Activated naive CD8-positive, alpha-beta T cell treated with anti-CD3 and anti-CD28 coated beads for 36 hours (primary cell): ENCODE results near the gene METTL22. TPM values are rescaled to one million over a fixed set of nuclear protein-coding genes. Genes with fewer than 3 reads are reported as not detected.
A peak's percentile ranks its signal among the peaks of the same experiment; 100 is the strongest.

ENCODE experiments used
- DNase-seq: peaks from one replicate; pipeline ENCODE4 v3.0.0; 2021
- H3K27ac Mint-ChIP-seq: one replicate; pipeline ENCODE4 v1.8.0; 2022; ENCODE audit warnings: mild to moderate bottlenecking, moderate library complexity, mixed read lengths
- H3K27me3 Mint-ChIP-seq: one replicate; pipeline ENCODE4 v1.8.0; 2022; ENCODE audit warnings: mild to moderate bottlenecking, mixed read lengths
- H3K36me3 Mint-ChIP-seq: one replicate; pipeline ENCODE4 v1.8.0; 2021; ENCODE audit warnings: mild to moderate bottlenecking, mixed read lengths
- H3K4me1 Mint-ChIP-seq: one replicate; pipeline ENCODE4 v1.8.0; 2021; ENCODE audit warnings: mixed read lengths
- H3K4me3 Mint-ChIP-seq: one replicate; pipeline ENCODE4 v1.8.0; 2022; ENCODE audit warnings: mild to moderate bottlenecking, moderate library complexity, mixed read lengths
- H3K9me3 Mint-ChIP-seq: one replicate; pipeline ENCODE4 v1.8.0; 2022; ENCODE audit warnings: mixed read lengths
- total RNA-seq, 2 experiments: library from RNA; stranded (reverse); gene quantifications; one replicate each; pipeline ENCODE4 v1.2.3, GENCODE V29; 2021

METTL22 gene
- total RNA-seq, 2 experiments from 2014 or later = 25.0 to 26.8 TPM

GRCh38 chr16:8661703-8662102, 40.2 kb downstream of the METTL22 start:
- Mint-ChIP-seq H3K27ac (no peak overlapping the region), H3K27me3 (no peaks in the 10 kb centered on the region), H3K36me3 (peaks cover 2% of the 10 kb centered on the region), H3K4me1 (no peaks in the 10 kb centered on the region), H3K9me3 (no peaks in the 10 kb centered on the region), H3K4me3 (no peak overlapping the region)
- DNase-seq = no peak

GRCh38 chr16:8663192-8664089, 41.9 kb downstream of the METTL22 start:
- H3K27ac Mint-ChIP-seq = no peak overlapping the region
- H3K9me3 Mint-ChIP-seq = no peaks in the 10 kb centered on the region
- no peaks in the 10 kb centered on the region for H3K27me3 Mint-ChIP-seq
- no peak overlapping the region for H3K4me3 Mint-ChIP-seq
- peaks cover 2% of the 10 kb centered on the region for H3K36me3 Mint-ChIP-seq
- DNase-seq = no peak
- H3K4me1 Mint-ChIP-seq = no peaks in the 10 kb centered on the region

GRCh38 chr16:8665529-8665928, 44.0 kb downstream of the METTL22 start:
- Mint-ChIP-seq H3K9me3 (no peaks in the 10 kb centered on the region), H3K27me3 (no peaks in the 10 kb centered on the region), H3K27ac (no peak overlapping the region), H3K36me3 (peaks cover 2% of the 10 kb centered on the region), H3K4me3 (no peak overlapping the region), H3K4me1 (no peaks in the 10 kb centered on the region)
- no peak for DNase-seq

DNA sequence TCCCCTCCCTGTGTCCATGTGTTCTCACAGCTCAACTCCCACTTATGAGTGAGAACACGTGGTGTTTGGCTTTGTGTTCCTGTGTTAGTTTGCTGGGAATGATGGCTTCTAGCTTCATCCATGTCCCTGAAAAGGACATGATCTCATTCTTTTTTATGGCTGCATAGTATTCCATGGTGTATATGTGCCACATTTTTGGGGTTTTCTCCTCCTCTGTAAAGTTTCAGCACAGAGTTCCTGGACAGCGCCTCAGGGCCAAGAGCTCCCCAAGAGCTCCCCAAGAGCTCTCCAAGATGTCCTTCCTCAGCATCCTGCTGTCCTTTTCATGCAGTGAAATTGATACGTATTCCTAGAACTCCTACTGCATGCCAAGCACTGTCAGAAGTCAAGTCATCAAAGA, 46.0 kb downstream of the METTL22 start:
- Mint-ChIP-seq H3K9me3 (no peaks in the 10 kb centered on the region), H3K4me1 (no peaks in the 10 kb centered on the region), H3K27ac (no peak overlapping the region), H3K27me3 (no peaks in the 10 kb centered on the region), H3K4me3 (no peak overlapping the region), H3K36me3 (peaks cover 2% of the 10 kb centered on the region)
- DNase-seq = no peak

- H3K9me3 Mint-ChIP-seq = no peaks in the 10 kb centered on the region
- H3K27me3 Mint-ChIP-seq = no peaks in the 10 kb centered on the region
- no peak for DNase-seq
- H3K36me3 Mint-ChIP-seq = peaks cover 2% of the 10 kb centered on the region
- no peak overlapping the region for H3K27ac Mint-ChIP-seq
- H3K4me1 Mint-ChIP-seq = no peaks in the 10 kb centered on the region
- H3K4me3 Mint-ChIP-seq = no peak overlapping the region
Measured at GRCh38 chr16:8668113-8668512, 46.6 kb downstream of the METTL22 start.

- DNase-seq = no peak
- Mint-ChIP-seq H3K9me3 (no peaks in the 10 kb centered on the region), H3K4me1 (no peaks in the 10 kb centered on the region), H3K27me3 (no peaks in the 10 kb centered on the region), H3K36me3 (peaks cover 2% of the 10 kb centered on the region), H3K4me3 (no peak overlapping the region), H3K27ac (no peak overlapping the region)
Measured at GRCh38 chr16:8669481-8669880, 48.0 kb downstream of the METTL22 start.

- Mint-ChIP-seq H3K4me3 (no peak overlapping the region), H3K36me3 (peaks cover 2% of the 10 kb centered on the region), H3K27ac (no peak overlapping the region), H3K9me3 (no peaks in the 10 kb centered on the region), H3K27me3 (no peaks in the 10 kb centered on the region), H3K4me1 (peaks cover 4% of the 10 kb centered on the region)
- DNase-seq = no peak
Measured at GRCh38 chr16:8670014-8670560, 48.6 kb downstream of the METTL22 start.

- Mint-ChIP-seq H3K27me3 (no peaks in the 10 kb centered on the region), H3K27ac (no peak overlapping the region)
- DNase-seq = no peak
Measured at GRCh38 chr16:8673611-8674412, 52.3 kb downstream of the METTL22 start.

GRCh38 chr16:8674413-8675022, 53.0 kb downstream of the METTL22 start, which contains the start of gene ABAT:
ABAT (plus strand) TSS chr16:8674617; CDS start chr16:8735740, 61,123 bp downstream.
- Mint-ChIP-seq H3K36me3 (peaks cover 9% of the 10 kb centered on the region), H3K4me1 (peaks cover 14% of the 10 kb centered on the region), H3K27ac (peak within 1 kb of the TSS; percentile 85), H3K9me3 (peaks cover under 1% of the 10 kb centered on the region), H3K27me3 (no peaks in the 10 kb centered on the region), H3K4me3 (peak within 1 kb of the TSS; percentile 88)
- peak; percentile 93 for DNase-seq

More at GRCh38 chr16:8673611-8674412, 52.3 kb downstream of the METTL22 start:
- H3K36me3 Mint-ChIP-seq = peaks cover 5% of the 10 kb centered on the region
- peaks cover 14% of the 10 kb centered on the region for H3K4me1 Mint-ChIP-seq
- peak overlapping the region; percentile 88 for H3K4me3 Mint-ChIP-seq
- no peaks in the 10 kb centered on the region for H3K9me3 Mint-ChIP-seq

DNA sequence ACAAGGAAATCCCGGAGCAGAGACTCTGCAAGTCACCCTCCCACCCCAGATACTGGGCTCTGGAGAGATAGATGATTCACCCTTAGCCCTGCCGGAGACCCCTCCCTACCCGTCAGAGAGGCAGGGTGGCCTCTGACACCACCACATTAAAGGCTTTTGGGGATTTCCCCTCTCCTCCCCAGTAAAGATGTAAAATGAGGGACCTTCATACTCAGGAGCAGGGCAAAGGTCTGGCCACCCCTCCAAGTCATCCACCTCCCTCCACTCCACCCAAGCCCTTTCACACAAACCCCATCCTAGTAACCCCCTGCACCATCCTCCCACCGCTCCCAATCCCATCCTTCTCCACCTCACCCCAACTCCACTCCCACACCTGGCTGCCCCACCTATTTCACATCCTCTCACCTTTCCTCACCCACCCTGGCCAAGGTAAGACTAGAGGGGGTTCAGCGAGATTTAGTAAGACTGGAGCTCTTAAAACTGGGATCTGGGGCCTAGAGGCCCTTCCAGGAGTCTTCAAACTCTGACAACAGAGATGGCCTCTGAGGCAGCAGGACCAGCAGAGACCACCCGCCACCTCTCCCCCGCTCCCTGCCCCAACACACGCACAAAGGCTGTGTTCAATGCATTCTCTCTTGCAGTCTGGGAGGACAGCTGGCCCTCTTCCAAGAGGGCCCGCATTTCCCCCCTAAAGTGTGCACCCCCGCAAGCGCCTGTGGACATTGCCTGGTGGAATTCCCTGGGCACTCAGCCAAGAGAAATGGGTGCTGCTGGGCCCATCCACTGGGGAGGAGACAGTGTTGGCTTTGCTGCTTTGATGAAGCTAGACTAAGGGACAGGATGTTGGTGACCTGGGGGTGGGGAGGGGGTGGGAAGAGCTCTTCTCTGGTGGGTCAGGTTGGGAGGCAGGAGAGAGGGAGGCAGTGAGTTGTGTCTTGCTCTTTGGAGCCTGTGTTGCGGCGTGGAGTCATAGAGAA, 54.0 kb downstream of the METTL22 start:
- Mint-ChIP-seq H3K36me3 (peaks cover 15% of the 10 kb centered on the region), H3K27ac (peak overlapping the region; percentile 85), H3K4me1 (peaks cover 14% of the 10 kb centered on the region), H3K4me3 (peak overlapping the region; percentile 88), H3K27me3 (no peaks in the 10 kb centered on the region), H3K9me3 (peaks cover 8% of the 10 kb centered on the region)
- peak; percentile 74 for DNase-seq

- no peak overlapping the region for H3K4me3 Mint-ChIP-seq
- DNase-seq = no peak
- H3K27me3 Mint-ChIP-seq = no peaks in the 10 kb centered on the region
- H3K9me3 Mint-ChIP-seq = peaks cover 8% of the 10 kb centered on the region
- H3K4me1 Mint-ChIP-seq = peaks cover 14% of the 10 kb centered on the region
- peaks cover 15% of the 10 kb centered on the region for H3K36me3 Mint-ChIP-seq
- no peak overlapping the region for H3K27ac Mint-ChIP-seq
Measured at GRCh38 chr16:8676160-8676547, 54.7 kb downstream of the METTL22 start.

- Mint-ChIP-seq H3K9me3 (peaks cover 8% of the 10 kb centered on the region), H3K36me3 (peaks cover 15% of the 10 kb centered on the region), H3K4me3 (no peak overlapping the region), H3K27me3 (no peaks in the 10 kb centered on the region), H3K4me1 (peaks cover 14% of the 10 kb centered on the region), H3K27ac (no peak overlapping the region)
- DNase-seq = no peak
Measured at GRCh38 chr16:8676737-8677375, 55.4 kb downstream of the METTL22 start.

DNA sequence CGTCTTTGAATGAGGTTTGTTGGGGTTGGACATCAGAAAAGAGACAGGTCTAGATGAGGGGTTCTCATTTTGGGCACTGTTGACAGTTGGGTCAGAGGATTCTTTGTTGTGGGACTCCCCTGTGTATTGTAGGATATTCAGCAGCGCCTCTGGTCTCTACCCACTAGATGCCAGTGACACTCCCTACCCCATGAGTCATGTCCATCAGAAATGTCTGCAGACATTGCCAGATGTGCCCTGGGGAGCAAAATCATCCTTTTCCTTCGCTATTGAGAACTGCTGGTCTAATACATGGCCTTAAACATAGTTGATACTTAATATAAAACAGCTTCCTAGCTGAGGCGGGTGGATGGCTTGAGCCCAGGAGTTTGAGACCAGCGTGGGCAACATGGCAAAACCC, 56.0 kb downstream of the METTL22 start:
- H3K27ac Mint-ChIP-seq = no peak overlapping the region
- H3K4me3 Mint-ChIP-seq = no peak overlapping the region
- H3K9me3 Mint-ChIP-seq = peaks cover 8% of the 10 kb centered on the region
- H3K36me3 Mint-ChIP-seq = peaks cover 15% of the 10 kb centered on the region
- peaks cover 14% of the 10 kb centered on the region for H3K4me1 Mint-ChIP-seq
- H3K27me3 Mint-ChIP-seq = no peaks in the 10 kb centered on the region
- DNase-seq = no peak
